NCI-H748 treated with DMSO at 0.1 percent for 48 hours (cell line): ENCODE measurements around the gene CTCFL.

Experiments
- DNase-seq: peaks from one replicate; lab custom pipeline; 2025; lab: John Stamatoyannopoulos, UW

Gene CTCFL

GRCh38 chr20:57560554-57561355, 35.8 kb upstream of the CTCFL start, which contains the start of gene PCK1:
PCK1 (plus strand) TSS chr20:57561110; CDS start chr20:57561412, 302 bp downstream.
- peak; percentile 52 for DNase-seq

GRCh38 chr20:57559658-57560553, 35.0 kb upstream of the CTCFL start:
- no peak for DNase-seq

- no peak for DNase-seq
Measured at GRCh38 chr20:57559289-57559634, 34.3 kb upstream of the CTCFL start.

- no peak for DNase-seq
Measured at GRCh38 chr20:57558614-57559288, 33.8 kb upstream of the CTCFL start.

GRCh38 chr20:57557926-57558613, 33.1 kb upstream of the CTCFL start:
- DNase-seq, result no peak

GRCh38 chr20:57556980-57557274, 32.0 kb upstream of the CTCFL start:
- no peak for DNase-seq

GRCh38 chr20:57555457-57556184, 30.7 kb upstream of the CTCFL start:
- DNase-seq, result no peak

GRCh38 chr20:57553376-57554018, 28.6 kb upstream of the CTCFL start:
- peak; percentile 70 for DNase-seq

- DNase-seq, result no peak
Measured at GRCh38 chr20:57552471-57552870, 27.5 kb upstream of the CTCFL start.

GRCh38 chr20:57548177-57549058, 23.5 kb upstream of the CTCFL start:
- no peak for DNase-seq

- DNase-seq, result no peak
Measured at GRCh38 chr20:57546956-57547649, 22.2 kb upstream of the CTCFL start.

GRCh38 chr20:57545927-57546662, 21.2 kb upstream of the CTCFL start:
- no peak for DNase-seq

- no peak for DNase-seq
Measured at GRCh38 chr20:57544838-57545564, 20.1 kb upstream of the CTCFL start.

- DNase-seq, result no peak
Measured at GRCh38 chr20:57543754-57544153, 18.8 kb upstream of the CTCFL start.

- no peak for DNase-seq
Measured at GRCh38 chr20:57540890-57541580, 16.1 kb upstream of the CTCFL start.

GRCh38 chr20:57539889-57540288, 14.9 kb upstream of the CTCFL start:
- no peak for DNase-seq

- DNase-seq, result no peak
Measured at GRCh38 chr20:57537822-57538221, 12.9 kb upstream of the CTCFL start.
